NCI-H2171 (cell line): ENCODE measurements around the gene PROC.
A peak's percentile ranks its signal among the peaks of the same experiment; 100 is the strongest.
"Not testable (repeated sequence)": the region's sequence is repeated elsewhere in the genome, so short reads cannot be mapped to it uniquely, and the experiment has no call there.

ENCODE experiments used
- DNase-seq: peaks from one replicate; lab custom pipeline; 2025; lab: John Stamatoyannopoulos, UW

The PROC gene

GRCh38 chr2:127394492-127394891 is 23.7 kb upstream of the PROC start:
- DNase-seq = no peak

GRCh38 chr2:127397568-127398238 is 20.5 kb upstream of the PROC start:
- no peak for DNase-seq

GRCh38 chr2:127398239-127398590 is 20.0 kb upstream of the PROC start:
- DNase-seq = peak; percentile 21

GRCh38 chr2:127400533-127400896 is 17.7 kb upstream of the PROC start:
- no peak for DNase-seq

- no peak for DNase-seq
Observed at GRCh38 chr2:127400897-127401756, 17.1 kb upstream of the PROC start.

- no peak for DNase-seq
Observed at GRCh38 chr2:127401757-127402695, 16.2 kb upstream of the PROC start.

GRCh38 chr2:127403460-127403859 is 14.8 kb upstream of the PROC start:
- no peak for DNase-seq

- no peak for DNase-seq
Observed at GRCh38 chr2:127404466-127405254, 13.6 kb upstream of the PROC start.

GRCh38 chr2:127405255-127405610 is 13.0 kb upstream of the PROC start:
- DNase-seq = no peak

- no peak for DNase-seq
Observed at GRCh38 chr2:127406454-127406853, 11.8 kb upstream of the PROC start.

GRCh38 chr2:127407091-127407490 is 11.1 kb upstream of the PROC start:
- DNase-seq = no peak

- no peak for DNase-seq
Observed at GRCh38 chr2:127407661-127408003, 10.6 kb upstream of the PROC start.

GRCh38 chr2:127408004-127408806 is 10.0 kb upstream of the PROC start:
- peak; percentile 96 for DNase-seq

GRCh38 chr2:127408807-127409099 is 9.5 kb upstream of the PROC start:
- no peak for DNase-seq

GRCh38 chr2:127409716-127410115 is 8.5 kb upstream of the PROC start:
- DNase-seq = not testable (repeated sequence)

GRCh38 chr2:127410871-127411652 is 7.2 kb upstream of the PROC start:
- DNase-seq = no peak

GRCh38 chr2:127411653-127412369 is 6.4 kb upstream of the PROC start:
- no peak for DNase-seq

GRCh38 chr2:127413200-127413599 is 5.0 kb upstream of the PROC start:
- DNase-seq = no peak

- no peak for DNase-seq
Observed at GRCh38 chr2:127413782-127414637, 4.2 kb upstream of the PROC start.
